GM13976 (cell line): ENCODE data around the gene TAF7.

Source experiments
- DNase-seq: peaks from one replicate; pipeline ENCODE4 v3.0.0; 2012; ENCODE audit warnings: low spot score
- in situ Hi-C: fragments of 300-500 bp; cut with MboI; formaldehyde crosslinking; loops from one replicate; pipeline ENCODE4 v1.12.0; 2022; ENCODE audit warnings: low sequenced_read_pairs, mixed read lengths, inconsistent platforms; ENCODE audit not compliant: unreplicated experiment
- TF ChIP-seq, protein P1 (sequence below): IDR thresholded peaks from 2 replicates; pipeline ENCODE4 v1.5.1; 2012; ENCODE audit warnings: borderline replicate concordance, mild to moderate bottlenecking; ENCODE audit not compliant: insufficient read depth; ENCODE audit errors: extremely low read depth, missing control alignments, control extremely low read depth

TAF7 gene, protein sequence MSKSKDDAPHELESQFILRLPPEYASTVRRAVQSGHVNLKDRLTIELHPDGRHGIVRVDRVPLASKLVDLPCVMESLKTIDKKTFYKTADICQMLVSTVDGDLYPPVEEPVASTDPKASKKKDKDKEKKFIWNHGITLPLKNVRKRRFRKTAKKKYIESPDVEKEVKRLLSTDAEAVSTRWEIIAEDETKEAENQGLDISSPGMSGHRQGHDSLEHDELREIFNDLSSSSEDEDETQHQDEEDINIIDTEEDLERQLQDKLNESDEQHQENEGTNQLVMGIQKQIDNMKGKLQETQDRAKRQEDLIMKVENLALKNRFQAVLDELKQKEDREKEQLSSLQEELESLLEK

DNA sequence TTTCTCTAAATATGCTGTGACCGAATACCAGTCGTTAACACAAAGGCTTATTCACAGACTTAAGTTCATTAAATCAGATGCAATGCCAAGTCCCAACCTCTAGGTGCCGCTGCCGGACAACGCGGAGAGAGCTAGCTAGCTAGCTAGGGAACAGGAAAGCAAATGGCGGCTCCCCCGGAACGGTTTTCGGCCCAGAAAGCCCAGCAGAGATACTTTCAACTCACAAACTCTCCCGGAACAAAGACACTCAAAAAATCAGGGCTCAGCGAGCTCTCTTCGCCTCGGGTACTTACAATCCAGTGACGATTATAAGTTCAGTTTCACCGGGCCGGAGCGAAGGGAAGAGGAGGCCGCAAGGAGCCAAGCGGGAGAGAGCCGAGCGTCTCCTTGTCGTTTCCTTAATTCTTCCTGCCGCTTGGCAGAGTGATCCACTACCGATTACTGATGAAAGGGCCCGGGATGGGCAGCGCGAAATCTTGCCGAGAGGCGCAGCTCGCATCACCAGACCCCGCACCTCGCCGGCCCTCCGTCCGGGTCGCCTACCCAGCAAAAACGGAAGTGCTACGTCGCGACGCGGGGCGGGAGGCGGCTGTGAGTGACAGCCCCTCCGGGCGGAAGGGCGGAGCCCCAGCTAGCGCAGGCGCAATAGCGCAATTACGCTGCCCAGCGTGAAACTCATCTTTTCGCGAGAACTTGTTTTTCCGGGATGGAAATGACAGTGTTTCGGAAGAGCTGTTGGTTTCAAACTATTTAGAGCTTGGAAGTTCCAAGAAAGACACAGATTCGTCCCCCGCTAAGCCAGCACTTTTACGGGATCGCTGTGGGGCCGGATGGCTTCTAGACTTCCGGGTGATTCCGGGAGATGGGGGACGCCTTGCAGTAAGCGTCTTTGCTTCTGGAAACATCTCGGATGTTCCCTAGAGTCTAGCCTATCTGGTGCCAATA is at the start of gene TAF7:
TAF7 (minus strand) TSS at position 560 of the 945 bp plus-strand sequence. CDS start 740 bp downstream, outside the sequence.
- DNase-seq = peak; percentile 93
- in situ Hi-C loops = no loop called here
- TF ChIP-seq, protein P1, sequence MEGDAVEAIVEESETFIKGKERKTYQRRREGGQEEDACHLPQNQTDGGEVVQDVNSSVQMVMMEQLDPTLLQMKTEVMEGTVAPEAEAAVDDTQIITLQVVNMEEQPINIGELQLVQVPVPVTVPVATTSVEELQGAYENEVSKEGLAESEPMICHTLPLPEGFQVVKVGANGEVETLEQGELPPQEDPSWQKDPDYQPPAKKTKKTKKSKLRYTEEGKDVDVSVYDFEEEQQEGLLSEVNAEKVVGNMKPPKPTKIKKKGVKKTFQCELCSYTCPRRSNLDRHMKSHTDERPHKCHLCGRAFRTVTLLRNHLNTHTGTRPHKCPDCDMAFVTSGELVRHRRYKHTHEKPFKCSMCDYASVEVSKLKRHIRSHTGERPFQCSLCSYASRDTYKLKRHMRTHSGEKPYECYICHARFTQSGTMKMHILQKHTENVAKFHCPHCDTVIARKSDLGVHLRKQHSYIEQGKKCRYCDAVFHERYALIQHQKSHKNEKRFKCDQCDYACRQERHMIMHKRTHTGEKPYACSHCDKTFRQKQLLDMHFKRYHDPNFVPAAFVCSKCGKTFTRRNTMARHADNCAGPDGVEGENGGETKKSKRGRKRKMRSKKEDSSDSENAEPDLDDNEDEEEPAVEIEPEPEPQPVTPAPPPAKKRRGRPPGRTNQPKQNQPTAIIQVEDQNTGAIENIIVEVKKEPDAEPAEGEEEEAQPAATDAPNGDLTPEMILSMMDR = peak; percentile 93

DNA sequence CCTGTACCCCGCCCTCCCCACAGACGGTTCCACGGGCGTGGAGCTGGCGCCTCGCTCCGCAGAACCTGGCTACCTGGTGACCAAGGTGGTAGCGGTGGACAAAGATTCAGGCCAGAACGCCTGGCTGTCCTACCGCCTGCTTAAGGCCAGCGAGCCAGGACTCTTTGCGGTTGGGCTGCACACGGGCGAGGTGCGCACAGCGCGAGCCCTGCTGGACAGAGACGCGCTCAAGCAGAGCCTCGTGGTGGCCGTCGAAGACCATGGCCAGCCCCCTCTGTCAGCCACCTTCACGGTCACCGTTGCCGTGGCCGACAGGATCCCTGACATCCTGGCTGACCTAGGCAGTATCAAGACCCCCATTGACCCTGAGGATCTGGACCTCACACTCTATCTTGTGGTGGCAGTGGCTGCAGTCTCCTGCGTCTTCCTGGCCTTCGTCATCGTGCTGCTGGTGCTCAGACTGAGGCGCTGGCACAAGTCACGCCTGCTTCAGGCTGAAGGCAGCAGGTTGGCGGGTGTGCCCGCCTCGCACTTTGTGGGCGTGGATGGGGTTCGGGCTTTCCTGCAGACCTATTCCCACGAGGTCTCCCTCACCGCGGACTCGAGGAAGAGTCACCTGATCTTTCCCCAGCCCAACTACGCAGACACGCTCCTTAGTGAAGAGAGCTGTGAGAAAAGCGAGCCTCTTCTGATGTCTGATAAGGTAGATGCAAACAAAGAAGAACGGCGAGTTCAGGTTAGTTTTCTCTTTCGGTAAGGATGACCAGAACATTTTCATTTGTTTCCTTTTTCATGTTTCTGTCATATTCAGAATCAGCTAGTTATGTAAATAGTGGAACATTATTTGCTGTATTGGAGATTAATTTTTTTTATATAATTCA is 45.7 kb upstream of the TAF7 start:
- DNase-seq = no peak
- in situ Hi-C loops = no loop called here
- TF ChIP-seq, protein P1 = no peak

DNA sequence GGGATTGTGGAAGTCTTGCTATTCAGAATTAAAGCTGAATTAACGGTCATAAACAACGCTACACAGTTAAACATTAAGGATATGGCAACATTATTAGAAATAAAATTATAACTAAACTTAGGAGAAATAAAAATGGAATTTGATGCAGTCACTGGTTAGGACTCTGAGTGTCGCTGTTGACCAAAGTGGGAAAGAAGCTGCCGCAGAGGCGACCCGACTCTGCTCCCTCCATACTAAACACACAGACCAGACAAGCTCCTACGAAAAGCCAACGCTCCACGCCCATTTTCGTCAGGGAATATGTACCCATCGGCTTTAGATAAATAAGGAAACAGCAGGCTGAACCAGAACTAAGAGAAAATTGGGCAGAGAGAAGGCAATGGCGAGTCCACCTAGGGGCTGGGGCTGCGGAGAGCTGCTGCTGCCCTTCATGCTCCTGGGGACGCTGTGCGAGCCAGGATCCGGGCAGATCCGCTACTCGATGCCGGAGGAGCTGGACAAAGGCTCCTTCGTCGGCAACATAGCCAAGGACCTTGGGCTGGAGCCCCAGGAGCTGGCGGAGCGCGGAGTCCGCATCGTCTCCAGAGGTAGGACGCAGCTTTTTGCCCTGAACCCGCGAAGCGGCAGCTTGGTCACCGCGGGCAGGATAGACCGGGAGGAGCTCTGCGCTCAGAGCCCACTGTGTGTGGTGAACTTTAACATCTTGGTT is 43.5 kb upstream of the TAF7 start, which contains the start of gene PCDHGA5:
PCDHGA5 (plus strand) TSS at position 211 of the 709 bp plus-strand sequence; CDS start at position 380, 169 bp downstream.
- TF ChIP-seq, protein P1 = no peak
- no peak for DNase-seq
- in situ Hi-C loops = no loop called here

DNA sequence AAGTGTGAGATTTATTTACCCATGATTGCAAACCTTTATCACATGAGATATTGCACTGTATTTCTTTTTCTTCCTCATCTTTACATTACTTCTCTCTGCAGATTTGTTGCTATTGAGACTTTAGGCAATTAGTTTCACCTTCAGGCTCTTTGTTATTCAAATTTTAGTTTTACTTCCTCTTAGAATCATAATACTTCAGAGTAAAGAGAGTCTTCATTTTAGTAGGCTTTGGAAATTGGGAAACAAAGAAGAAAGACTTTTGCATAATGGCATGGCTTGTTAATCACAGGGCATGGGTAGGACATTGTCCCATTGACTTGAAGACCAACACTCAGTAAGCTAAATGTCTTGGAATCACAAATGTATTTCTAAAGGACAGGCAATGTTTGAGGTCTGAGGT is 42.1 kb upstream of the TAF7 start:
- in situ Hi-C loops = no loop called here
- no peak for DNase-seq

DNA sequence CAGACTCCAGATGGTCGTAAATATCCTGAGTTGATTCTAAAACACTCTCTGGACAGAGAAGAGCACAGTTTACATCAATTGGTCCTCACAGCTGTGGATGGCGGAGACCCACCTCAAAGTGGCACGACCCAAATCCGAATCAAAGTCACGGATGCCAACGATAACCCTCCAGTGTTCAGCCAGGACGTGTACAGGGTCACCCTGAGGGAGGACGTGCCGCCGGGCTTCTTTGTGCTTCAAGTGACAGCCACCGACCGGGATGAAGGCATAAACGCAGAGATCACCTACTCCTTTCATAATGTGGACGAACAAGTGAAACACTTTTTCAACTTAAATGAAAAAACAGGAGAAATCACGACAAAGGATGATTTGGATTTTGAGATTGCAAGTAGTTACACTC is 40.1 kb upstream of the TAF7 start:
- in situ Hi-C loops = no loop called here
- DNase-seq = no peak
- TF ChIP-seq, protein P1 = no peak

More for the DNA sequence above, 42.1 kb upstream of the TAF7 start:
- TF ChIP-seq, protein P1 = no peak
